T-helper 2 cell treated with Interferon-gamma antibody and Interleukin-4, amounts not matched to agents 5 μg/mL and 100 μg/mL, for 36 hours (primary cell): ENCODE data around the gene FAM163B.

Source experiments
- DNase-seq: peaks from one replicate; pipeline ENCODE4 v3.0.0; 2021; ENCODE audit warnings: low spot score
- H3K27ac Mint-ChIP-seq: one replicate; pipeline ENCODE4 v1.8.0; 2021; ENCODE audit warnings: mild to moderate bottlenecking, mixed read lengths
- H3K27me3 Mint-ChIP-seq: one replicate; pipeline ENCODE4 v1.8.0; 2021; ENCODE audit warnings: low read depth, mixed read lengths
- H3K36me3 Mint-ChIP-seq: one replicate; pipeline ENCODE4 v1.8.0; 2021; ENCODE audit warnings: low read depth, mixed read lengths
- H3K4me1 Mint-ChIP-seq: one replicate; pipeline ENCODE4 v1.8.0; 2021; ENCODE audit warnings: low read depth, mixed read lengths
- H3K4me3 Mint-ChIP-seq: one replicate; pipeline ENCODE4 v1.8.0; 2022; ENCODE audit warnings: mild to moderate bottlenecking, moderate library complexity, mixed read lengths
- H3K9me3 Mint-ChIP-seq: one replicate; pipeline ENCODE4 v1.8.0; 2021; ENCODE audit warnings: mixed read lengths

The FAM163B gene

GRCh38 chr9:133604856-133605255, 4.3 kb downstream of the FAM163B start:
- Mint-ChIP-seq H3K4me1 (no peaks in the 10 kb centered on the region), H3K27me3 (peaks cover 8% of the 10 kb centered on the region), H3K36me3 (no peaks in the 10 kb centered on the region), H3K4me3 (no peak overlapping the region), H3K9me3 (no peaks in the 10 kb centered on the region), H3K27ac (no peak overlapping the region)
- DNase-seq: no peak

GRCh38 chr9:133604214-133604613, 5.0 kb downstream of the FAM163B start:
- Mint-ChIP-seq H3K4me1 (no peaks in the 10 kb centered on the region), H3K27me3 (peaks cover 3% of the 10 kb centered on the region), H3K9me3 (no peaks in the 10 kb centered on the region), H3K36me3 (no peaks in the 10 kb centered on the region), H3K27ac (no peak overlapping the region), H3K4me3 (no peak overlapping the region)
- DNase-seq: no peak

GRCh38 chr9:133603135-133603927, 5.9 kb downstream of the FAM163B start:
- H3K9me3 Mint-ChIP-seq: no peaks in the 10 kb centered on the region
- no peak for DNase-seq
- H3K27me3 Mint-ChIP-seq: peaks cover 2% of the 10 kb centered on the region
- H3K4me3 Mint-ChIP-seq: no peak overlapping the region
- no peaks in the 10 kb centered on the region for H3K4me1 Mint-ChIP-seq
- no peak overlapping the region for H3K27ac Mint-ChIP-seq
- H3K36me3 Mint-ChIP-seq: no peaks in the 10 kb centered on the region

GRCh38 chr9:133602277-133602676, 6.9 kb downstream of the FAM163B start:
- no peak for DNase-seq
- Mint-ChIP-seq H3K36me3 (no peaks in the 10 kb centered on the region), H3K27me3 (no peaks in the 10 kb centered on the region), H3K9me3 (peaks cover 8% of the 10 kb centered on the region), H3K4me1 (no peaks in the 10 kb centered on the region), H3K4me3 (no peak overlapping the region), H3K27ac (no peak overlapping the region)

GRCh38 chr9:133601746-133602145, 7.4 kb downstream of the FAM163B start:
- H3K9me3 Mint-ChIP-seq: peaks cover 14% of the 10 kb centered on the region
- no peaks in the 10 kb centered on the region for H3K4me1 Mint-ChIP-seq
- no peak for DNase-seq
- H3K27me3 Mint-ChIP-seq: no peaks in the 10 kb centered on the region
- no peak overlapping the region for H3K27ac Mint-ChIP-seq
- H3K4me3 Mint-ChIP-seq: no peak overlapping the region
- no peaks in the 10 kb centered on the region for H3K36me3 Mint-ChIP-seq

GRCh38 chr9:133600739-133601138, 8.4 kb downstream of the FAM163B start:
- no peak overlapping the region for H3K27ac Mint-ChIP-seq

GRCh38 chr9:133599470-133600173, 9.6 kb downstream of the FAM163B start:
- Mint-ChIP-seq H3K36me3 (no peaks in the 10 kb centered on the region), H3K9me3 (peaks cover 14% of the 10 kb centered on the region), H3K4me1 (no peaks in the 10 kb centered on the region), H3K4me3 (no peak overlapping the region), H3K27ac (no peak overlapping the region), H3K27me3 (no peaks in the 10 kb centered on the region)
- DNase-seq: no peak

More at GRCh38 chr9:133600739-133601138, 8.4 kb downstream of the FAM163B start:
- no peak for DNase-seq
- H3K9me3 Mint-ChIP-seq: peaks cover 14% of the 10 kb centered on the region
- H3K36me3 Mint-ChIP-seq: no peaks in the 10 kb centered on the region
- H3K4me1 Mint-ChIP-seq: no peaks in the 10 kb centered on the region
- no peaks in the 10 kb centered on the region for H3K27me3 Mint-ChIP-seq
- H3K4me3 Mint-ChIP-seq: no peak overlapping the region

- Mint-ChIP-seq H3K4me1 (no peaks in the 10 kb centered on the region), H3K27me3 (no peaks in the 10 kb centered on the region), H3K36me3 (no peaks in the 10 kb centered on the region), H3K9me3 (peaks cover 14% of the 10 kb centered on the region), H3K4me3 (no peak overlapping the region), H3K27ac (no peak overlapping the region)
- no peak for DNase-seq
These were observed 10.2 kb downstream of the FAM163B start for GRCh38 chr9:133598978-133599377.

- peaks cover 14% of the 10 kb centered on the region for H3K9me3 Mint-ChIP-seq
- H3K27ac Mint-ChIP-seq: no peak overlapping the region
- no peak overlapping the region for H3K4me3 Mint-ChIP-seq
- H3K36me3 Mint-ChIP-seq: no peaks in the 10 kb centered on the region
- no peaks in the 10 kb centered on the region for H3K4me1 Mint-ChIP-seq
- H3K27me3 Mint-ChIP-seq: no peaks in the 10 kb centered on the region
- no peak for DNase-seq
These were observed 11.8 kb downstream of the FAM163B start for GRCh38 chr9:133597316-133597957.

- Mint-ChIP-seq H3K4me3 (no peak overlapping the region), H3K36me3 (no peaks in the 10 kb centered on the region), H3K27me3 (no peaks in the 10 kb centered on the region), H3K9me3 (peaks cover 14% of the 10 kb centered on the region), H3K27ac (no peak overlapping the region), H3K4me1 (no peaks in the 10 kb centered on the region)
- no peak for DNase-seq
These were observed 13.3 kb downstream of the FAM163B start for GRCh38 chr9:133595910-133596309.

GRCh38 chr9:133594310-133594709, 14.9 kb downstream of the FAM163B start:
- no peak overlapping the region for H3K27ac Mint-ChIP-seq
- H3K9me3 Mint-ChIP-seq: peaks cover 14% of the 10 kb centered on the region
- DNase-seq: no peak
- H3K36me3 Mint-ChIP-seq: no peaks in the 10 kb centered on the region
- H3K4me1 Mint-ChIP-seq: no peaks in the 10 kb centered on the region
- no peaks in the 10 kb centered on the region for H3K27me3 Mint-ChIP-seq
- H3K4me3 Mint-ChIP-seq: no peak overlapping the region

- DNase-seq: no peak
- no peak overlapping the region for H3K27ac Mint-ChIP-seq
- H3K27me3 Mint-ChIP-seq: no peaks in the 10 kb centered on the region
- H3K4me3 Mint-ChIP-seq: no peak overlapping the region
- no peaks in the 10 kb centered on the region for H3K4me1 Mint-ChIP-seq
- H3K36me3 Mint-ChIP-seq: no peaks in the 10 kb centered on the region
- peaks cover 14% of the 10 kb centered on the region for H3K9me3 Mint-ChIP-seq
These were observed 15.5 kb downstream of the FAM163B start for GRCh38 chr9:133593587-133594253.

GRCh38 chr9:133592731-133593409, 16.3 kb downstream of the FAM163B start:
- Mint-ChIP-seq H3K9me3 (peaks cover 17% of the 10 kb centered on the region), H3K4me1 (no peaks in the 10 kb centered on the region)
- DNase-seq: no peak

More at GRCh38 chr9:133592731-133593409, 16.3 kb downstream of the FAM163B start:
- no peaks in the 10 kb centered on the region for H3K36me3 Mint-ChIP-seq
- no peaks in the 10 kb centered on the region for H3K27me3 Mint-ChIP-seq
- no peak overlapping the region for H3K4me3 Mint-ChIP-seq
- no peak overlapping the region for H3K27ac Mint-ChIP-seq
